ENCODE measurements around the gene TNFAIP2.
"Not testable (repeated sequence)": the region's sequence is repeated elsewhere in the genome, so short reads cannot be mapped to it uniquely, and the experiment has no call there.

The TNFAIP2 gene

DNA sequence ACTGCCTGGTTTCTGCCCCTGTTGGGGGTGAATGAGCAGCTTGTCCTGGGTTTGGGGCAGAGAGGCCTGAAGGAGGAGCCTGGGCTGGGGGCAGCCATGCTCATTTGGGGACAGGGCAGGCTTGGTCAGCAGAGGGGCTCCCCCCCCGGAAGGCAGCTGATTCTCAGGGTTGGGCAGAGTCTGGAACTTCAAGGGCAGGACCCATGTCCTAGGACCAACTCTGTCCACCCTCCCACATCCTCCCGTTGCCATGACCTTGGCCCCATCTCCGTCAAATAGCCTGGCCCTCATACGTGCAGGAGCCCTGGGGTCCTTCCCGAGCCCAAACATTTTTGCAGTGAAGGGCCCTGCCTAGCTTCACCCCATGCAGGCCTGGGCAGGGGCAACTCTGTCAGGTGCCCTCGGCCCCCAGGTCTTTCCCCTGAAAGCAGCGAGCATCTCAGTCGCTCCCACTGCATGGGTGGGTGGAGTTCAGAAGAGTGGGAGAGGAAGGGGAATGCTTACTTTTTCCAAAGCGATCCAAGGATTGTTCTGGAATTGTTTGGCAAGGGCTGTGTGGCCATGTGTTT lies 32.6 kb downstream of the TNFAIP2 start:
- DNase-seq (ENCODE audit: low read depth, low spot score): no peak

DNA sequence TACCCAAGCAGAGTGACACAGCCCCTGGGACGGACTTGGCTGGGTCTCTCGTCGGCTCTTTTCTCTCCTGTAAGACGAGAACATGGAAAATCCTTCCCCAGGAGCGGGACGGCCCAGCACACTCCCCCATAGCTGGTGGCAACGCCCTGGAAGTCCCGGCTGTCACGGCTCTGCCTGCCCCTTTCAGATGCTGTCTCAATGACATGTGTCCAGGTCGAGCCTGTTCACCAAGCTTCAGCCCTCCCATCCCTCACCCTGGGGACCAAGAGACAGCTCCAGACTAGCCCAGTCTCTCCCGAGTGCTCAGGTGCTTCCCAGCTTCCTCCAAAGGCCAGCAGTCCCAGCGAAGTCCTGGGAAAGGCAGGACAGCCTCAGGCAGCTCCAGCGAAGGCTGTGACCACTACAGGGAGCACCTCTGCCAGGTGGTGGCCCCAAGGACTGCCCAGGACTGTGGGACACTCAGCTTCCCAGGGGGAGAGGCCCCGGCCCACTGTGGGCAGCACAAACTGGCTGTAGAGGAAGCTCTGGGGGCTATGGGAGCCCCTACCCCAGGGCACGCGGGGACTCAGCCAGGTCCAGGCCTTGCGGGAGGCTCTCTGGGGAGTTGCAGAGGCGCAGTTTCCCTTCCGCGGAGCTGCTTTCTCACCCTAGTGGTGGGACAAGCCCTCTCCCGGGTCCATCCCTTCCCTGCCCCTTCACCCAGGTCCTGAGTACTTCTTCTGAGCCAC lies 33.6 kb downstream of the TNFAIP2 start:
- no peak for DNase-seq (ENCODE audit: low read depth, low spot score)

DNA sequence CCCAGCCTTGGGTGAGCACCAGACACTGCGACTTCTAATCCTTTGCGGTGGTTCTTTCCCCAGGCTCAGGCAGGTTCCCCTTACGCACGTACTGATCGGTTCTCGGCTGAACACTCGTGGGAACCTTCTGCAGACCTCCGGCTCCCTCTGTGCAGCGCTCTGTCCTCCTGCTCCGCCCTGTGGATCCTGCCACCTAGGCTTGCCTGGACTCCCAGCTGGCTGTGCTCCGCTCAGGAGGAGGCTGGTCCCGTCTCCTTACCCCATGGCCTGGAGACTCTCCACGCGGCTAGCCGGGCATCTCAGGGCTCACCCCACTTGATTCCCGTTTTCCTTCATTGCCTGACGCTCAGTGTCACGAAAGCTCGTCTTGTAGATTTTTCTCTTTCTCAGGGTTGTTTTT lies 34.7 kb downstream of the TNFAIP2 start:
- no peak for DNase-seq (ENCODE audit: low read depth, low spot score)

GRCh38 chr14:103158688-103159087 lies 35.4 kb downstream of the TNFAIP2 start:
- no peak for DNase-seq (ENCODE audit: low read depth, low spot score)

DNA sequence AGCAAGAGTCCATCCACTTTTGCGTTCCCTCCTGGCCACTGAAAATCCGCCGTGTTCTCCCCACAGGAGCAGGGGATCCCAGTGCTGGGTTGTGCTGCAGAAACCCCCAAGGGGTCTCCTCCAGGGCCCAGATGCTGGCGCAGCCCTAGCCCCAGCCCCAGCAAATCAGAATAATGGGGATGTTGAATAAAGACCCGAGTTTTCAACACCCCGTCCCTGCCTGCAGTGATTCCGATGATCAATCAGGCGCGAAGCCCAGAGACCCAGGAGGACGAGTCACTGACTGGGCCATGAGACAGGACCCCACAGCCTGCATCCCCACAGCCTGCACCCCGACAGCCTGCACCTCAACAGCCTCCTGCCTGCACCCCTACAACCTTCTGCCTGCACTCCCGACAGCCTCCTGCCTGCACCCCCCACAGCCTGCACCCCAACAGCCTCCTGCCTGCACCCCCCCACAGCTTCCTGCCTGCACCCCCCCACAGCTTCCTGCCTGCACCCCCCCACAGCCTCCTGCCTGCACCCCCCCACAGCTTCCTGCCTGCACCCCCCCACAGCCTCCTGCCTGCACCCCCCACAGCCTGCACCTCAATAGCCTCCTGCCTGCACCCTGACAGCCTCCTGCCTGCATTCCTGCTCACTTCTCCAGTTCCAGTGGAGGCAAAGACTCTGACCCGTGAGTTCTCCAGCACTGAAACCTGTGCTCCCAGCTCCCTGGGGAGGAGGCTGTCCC lies 37.2 kb downstream of the TNFAIP2 start:
- no peak for DNase-seq (ENCODE audit: low read depth, low spot score)

DNA sequence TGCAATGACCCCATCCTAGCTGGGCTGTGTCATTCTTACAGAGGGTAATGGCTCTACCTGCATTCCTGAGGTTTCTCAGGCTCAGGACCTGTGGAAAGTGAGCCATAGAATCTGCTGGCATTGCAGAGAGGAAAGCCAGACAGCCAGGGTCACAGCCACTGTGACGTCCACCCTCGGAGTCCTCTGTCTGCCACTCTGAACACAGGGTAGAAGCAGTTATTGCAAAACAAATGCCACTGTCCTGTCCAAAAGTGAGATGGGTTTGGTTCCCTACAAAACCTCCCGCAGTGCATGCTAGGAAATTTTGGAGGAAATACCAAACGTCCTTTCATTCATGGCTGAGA lies 37.8 kb downstream of the TNFAIP2 start:
- no peak for DNase-seq (ENCODE audit: low read depth, low spot score)

GRCh38 chr14:103163199-103163598 lies 39.9 kb downstream of the TNFAIP2 start:
- no peak for DNase-seq (ENCODE audit: low read depth, low spot score)

- DNase-seq (ENCODE audit: low read depth, low spot score): no peak
These were observed 40.7 kb downstream of the TNFAIP2 start for GRCh38 chr14:103164006-103164405.

GRCh38 chr14:103164779-103165178 lies 41.5 kb downstream of the TNFAIP2 start:
- DNase-seq (ENCODE audit: low read depth, low spot score): no peak

GRCh38 chr14:103165323-103165722 lies 42.1 kb downstream of the TNFAIP2 start:
- no peak for DNase-seq (ENCODE audit: low read depth, low spot score)

- no peak for DNase-seq (ENCODE audit: low read depth, low spot score)
These were observed 46.7 kb downstream of the TNFAIP2 start for GRCh38 chr14:103169954-103170353.

DNA sequence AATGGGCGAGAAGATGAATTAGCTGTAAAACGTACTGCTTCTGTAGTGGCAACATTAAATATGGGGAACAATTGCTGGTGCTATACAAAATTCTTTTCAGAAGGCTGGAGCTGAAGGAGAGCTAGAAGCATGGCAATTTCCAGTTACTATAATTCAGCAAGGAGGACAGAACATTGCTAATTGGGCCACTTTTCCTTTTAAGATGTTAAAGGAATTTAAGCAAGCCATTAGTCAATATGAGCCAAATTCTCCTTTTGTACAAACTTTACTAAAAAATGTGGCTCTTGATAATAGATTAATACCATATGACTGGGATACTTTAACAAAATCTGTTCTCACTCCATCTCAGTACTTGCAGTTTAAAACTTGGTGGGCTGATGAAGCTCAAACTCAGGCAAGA lies 47.9 kb downstream of the TNFAIP2 start:
- not testable (repeated sequence) for DNase-seq (ENCODE audit: low read depth, low spot score)

- no peak for DNase-seq (ENCODE audit: low read depth, low spot score)
These were observed 49.7 kb downstream of the TNFAIP2 start for GRCh38 chr14:103172921-103173320.

DNA sequence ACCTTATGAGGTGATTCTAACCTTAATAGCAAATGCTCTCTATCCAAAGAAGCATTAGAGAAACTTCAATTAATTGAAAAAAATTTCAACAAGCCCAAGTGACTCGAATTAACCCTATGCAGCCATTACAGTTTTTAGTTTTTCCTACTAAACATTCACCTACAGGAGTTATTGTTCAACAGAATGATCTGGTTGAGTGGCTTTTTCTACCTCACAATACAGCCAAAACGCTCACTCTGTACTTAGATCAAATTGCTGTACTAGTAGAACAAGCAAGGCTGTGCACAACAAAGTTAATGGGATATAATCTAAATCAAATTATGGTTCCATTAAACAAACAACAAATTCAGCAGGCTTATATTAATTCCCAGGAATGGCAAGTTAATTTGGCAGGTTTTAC lies 50.6 kb downstream of the TNFAIP2 start:
- not testable (repeated sequence) for DNase-seq (ENCODE audit: low read depth, low spot score)

DNA sequence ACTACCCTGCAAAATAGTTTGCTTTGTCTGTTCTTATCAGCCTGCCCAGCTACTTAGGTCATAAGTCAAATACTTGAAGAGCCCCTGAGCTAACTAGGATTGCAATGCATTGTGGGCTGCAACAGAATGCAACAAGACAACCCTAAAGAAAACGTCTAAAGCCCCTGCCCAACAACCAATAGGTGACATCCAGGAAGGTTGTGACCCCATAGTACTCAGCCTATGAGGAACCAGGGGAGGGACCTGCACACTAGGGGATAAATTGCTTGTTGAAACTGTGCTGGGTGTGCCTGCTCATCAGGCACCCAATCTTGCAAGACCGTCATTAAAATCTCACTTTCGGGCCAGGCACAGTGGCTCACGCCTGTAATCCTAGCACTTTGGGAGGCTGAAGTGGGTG lies 52.9 kb downstream of the TNFAIP2 start:
- DNase-seq (ENCODE audit: low read depth, low spot score): not testable (repeated sequence)

GRCh38 chr14:103177376-103177775 lies 54.1 kb downstream of the TNFAIP2 start:
- no peak for DNase-seq (ENCODE audit: low read depth, low spot score)

- no peak for DNase-seq (ENCODE audit: low read depth, low spot score)
These were observed 55.3 kb downstream of the TNFAIP2 start for GRCh38 chr14:103178521-103178920.

DNA sequence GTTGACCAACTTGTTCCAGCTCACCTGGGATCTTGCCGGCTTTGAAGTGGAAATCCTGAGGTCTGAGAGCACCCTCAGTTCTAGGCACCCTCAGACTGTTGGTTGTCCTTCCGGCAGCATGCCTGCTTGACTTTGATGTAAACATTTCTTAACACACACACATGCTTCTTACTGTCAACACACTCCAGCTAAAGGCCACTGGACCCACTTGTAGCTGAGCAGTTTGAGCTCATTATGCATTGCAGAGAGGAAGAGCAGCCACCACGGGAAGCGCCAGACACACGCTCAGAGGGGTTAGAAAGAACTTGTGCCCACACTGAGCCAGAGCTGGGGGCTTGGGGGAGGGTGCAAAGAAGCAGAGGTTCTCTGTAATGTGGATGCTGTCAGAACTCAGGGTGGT lies 55.8 kb downstream of the TNFAIP2 start:
- DNase-seq (ENCODE audit: low read depth, low spot score): no peak

DNA sequence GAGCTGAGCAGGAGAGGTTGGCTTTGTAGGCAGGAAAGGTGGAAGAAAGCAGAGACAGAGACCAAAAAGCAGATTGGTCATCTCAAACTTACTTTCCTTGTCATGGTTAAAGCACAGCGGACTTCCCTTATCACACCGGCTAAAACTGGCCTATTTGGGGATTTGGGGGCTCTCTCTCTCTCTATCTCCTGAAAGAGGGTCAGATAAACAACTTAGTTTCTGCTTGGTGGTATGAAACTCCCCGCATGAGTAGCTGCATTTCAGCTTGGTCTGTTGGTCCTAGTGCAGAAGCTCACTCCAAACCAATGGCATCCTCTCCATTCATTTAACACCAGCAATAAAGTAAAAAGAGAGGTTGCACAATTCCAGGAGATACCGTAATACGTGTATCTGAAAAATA lies 57.1 kb downstream of the TNFAIP2 start:
- no peak for DNase-seq (ENCODE audit: low read depth, low spot score)

DNA sequence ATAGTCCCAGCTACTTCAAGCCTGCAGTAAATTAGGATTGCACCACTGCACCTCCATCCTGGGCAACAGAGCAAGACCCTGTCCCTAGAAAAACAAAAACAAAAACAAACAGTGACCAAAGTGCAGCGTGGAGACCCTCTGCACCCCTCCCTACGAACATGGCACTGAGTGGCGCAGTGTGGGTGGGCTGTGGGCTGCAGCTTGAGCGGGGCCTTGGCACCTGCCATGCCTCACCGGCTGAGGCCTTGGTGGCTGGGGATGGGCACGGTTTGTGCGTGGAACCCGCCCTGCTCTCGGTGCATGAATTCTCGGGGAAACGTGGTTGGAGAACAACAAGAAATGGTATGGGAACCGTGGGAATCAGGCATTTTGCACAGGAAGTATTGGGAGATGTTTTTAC lies 60.8 kb downstream of the TNFAIP2 start:
- no peak for DNase-seq (ENCODE audit: low read depth, low spot score)

DNA sequence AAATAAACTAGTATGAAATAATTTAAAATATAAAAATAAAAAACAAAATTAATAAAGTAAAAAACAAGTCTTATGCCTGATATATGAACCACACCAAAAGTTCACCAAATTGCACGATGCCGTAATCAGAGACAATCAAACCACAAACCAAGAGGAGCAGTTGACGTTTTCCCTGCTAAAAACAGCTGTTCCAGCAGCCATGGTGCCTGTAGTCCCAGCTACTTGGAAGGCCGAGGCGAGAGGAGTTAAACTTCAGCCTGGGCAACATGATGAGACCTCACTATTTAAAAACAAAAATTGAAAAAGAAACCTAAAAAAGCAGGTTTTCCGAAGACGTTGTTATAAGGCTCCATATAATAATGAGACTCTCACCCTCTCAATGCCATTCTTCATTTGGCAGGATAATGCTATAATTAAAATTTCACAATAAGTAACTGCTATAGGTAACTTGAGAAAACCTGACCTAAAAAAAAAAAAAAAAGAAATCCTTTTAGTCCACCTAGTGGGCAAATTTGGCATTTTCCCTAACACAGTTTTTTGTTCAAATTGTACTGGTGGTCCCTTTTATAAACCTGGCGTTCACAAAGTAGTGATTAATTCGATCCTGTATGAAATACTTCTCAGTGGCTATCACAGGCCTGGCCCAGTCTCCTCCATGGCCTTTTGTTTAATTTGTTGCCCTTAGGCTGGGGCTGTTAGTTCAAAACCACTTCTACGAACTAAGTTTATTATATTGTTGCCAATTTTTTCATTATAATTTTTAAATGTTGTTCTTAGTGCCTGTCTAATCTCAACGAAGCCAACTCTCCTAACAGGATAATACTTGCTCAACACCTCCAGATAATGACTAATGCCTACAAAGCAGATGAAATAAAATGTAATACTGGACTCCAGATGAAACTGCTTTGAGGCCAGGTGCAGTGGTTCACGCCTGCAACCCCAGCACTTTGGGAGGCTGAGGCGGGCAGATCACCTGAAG lies 62.1 kb downstream of the TNFAIP2 start:
- no peak for DNase-seq (ENCODE audit: low read depth, low spot score)

Measured in activated naive CD8-positive, alpha-beta T cell treated with anti-CD3 and anti-CD28 coated beads, Interleukin-2, amount 50 U/mL, for 16 hours (primary cell).